ENCODE measurements around the gene GPR142. TPM values are rescaled to one million over a fixed set of nuclear protein-coding genes. Genes with fewer than 3 reads are reported as not detected.

GPR142 gene
- not detected in 2 replicates for polyA plus RNA-seq

DNA sequence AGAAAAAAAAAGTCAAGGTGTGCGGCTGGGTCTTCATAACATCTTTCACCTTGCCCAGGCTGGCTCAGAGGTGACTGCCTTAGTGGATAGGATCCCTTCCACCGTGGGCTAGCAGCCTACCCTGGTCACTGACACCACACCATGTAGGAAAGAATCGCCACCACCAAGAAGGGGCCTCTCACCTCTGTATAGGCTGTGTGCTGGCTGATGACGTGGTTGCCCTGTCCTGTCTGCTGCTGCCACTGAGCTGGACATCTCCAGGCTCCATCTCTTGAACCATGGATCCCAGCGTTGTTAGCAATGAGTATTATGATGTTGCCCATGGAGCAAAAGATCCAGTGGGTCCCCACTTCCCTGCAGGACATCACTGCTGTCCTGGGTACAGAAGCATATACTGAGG, at the start of gene GPR142:
TSS of gene GPR142 (plus strand) at position 301 of the 400 bp plus-strand sequence. CDS start 2,035 bp downstream, outside the sequence.

GRCh38 chr17:74325743-74326379, 41.4 kb upstream of the GPR142 start, which contains the start of gene KIF19:
KIF19 (plus strand) TSS chr17:74326226; CDS start chr17:74326350, 124 bp downstream.

DNA sequence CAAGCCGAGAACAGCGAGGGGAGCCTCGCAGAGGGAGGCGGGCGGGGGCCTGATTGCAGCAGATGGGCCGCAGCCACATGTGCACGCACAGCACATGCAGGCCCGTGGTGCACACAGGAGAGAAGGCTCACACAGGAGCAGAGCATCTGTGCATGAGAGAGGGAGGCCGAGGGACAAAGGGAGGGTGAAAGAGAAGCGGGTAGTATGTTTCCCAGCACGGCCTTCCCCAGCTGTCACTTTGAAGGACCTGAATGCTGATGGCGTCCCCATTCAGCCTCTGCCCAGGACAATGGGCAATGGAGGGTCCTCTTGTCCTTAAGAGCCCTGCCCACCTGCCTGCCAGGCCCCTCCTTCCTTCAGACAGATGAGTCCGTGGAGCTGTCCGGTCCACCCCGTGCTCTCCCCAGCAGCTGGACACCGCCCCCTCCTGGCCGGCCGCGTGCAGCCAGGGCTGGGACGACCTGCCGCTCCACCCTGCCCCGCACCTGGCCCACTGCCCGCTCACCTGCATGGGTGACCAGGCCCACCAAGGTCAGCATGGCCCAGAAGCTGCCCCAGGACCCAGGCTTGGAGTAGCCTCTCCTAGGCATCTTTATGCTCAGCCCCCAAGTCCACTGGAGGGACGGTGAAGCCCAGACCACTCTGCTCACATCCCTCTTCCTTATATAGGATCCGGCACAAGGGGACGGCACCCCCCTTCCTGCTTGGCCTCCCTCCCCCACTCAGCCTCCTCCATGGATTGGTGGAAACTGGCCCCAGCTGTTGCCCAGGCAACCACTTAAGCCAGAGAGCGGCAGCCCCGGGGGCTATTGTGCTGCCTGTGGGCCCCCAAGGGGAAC, 5.9 kb upstream of the GPR142 start, which contains the start of gene BTBD17:
TSS of gene BTBD17 (minus strand) at position 639 of the 839 bp plus-strand sequence. CDS start at position 590, 49 bp downstream.

Other genes starting within 250 kb of the GPR142 start
- 1,171 and 1,172 TPM in 2 replicates for gene RPL38, start 163.8 kb upstream of the GPR142 start, polyA plus RNA-seq
- gene TTYH2, start 153.9 kb upstream of the GPR142 start, polyA plus RNA-seq = not detected in 2 replicates
- not detected in 2 replicates for gene DNAI2, start 93.3 kb upstream of the GPR142 start, polyA plus RNA-seq
- gene KIF19, start 41.3 kb upstream of the GPR142 start, polyA plus RNA-seq = not detected in 2 replicates
- gene BTBD17, start 5.6 kb upstream of the GPR142 start, polyA plus RNA-seq = 1.0 and 2.3 TPM in 2 replicates
- gene GPRC5C, start 64.6 kb downstream of the GPR142 start, polyA plus RNA-seq = 2.0 and 2.9 TPM in 2 replicates
- not detected in 2 replicates for gene CD300A, start 99.1 kb downstream of the GPR142 start, polyA plus RNA-seq
- gene CD300LB, start 164.0 kb downstream of the GPR142 start, polyA plus RNA-seq = not detected in 2 replicates
- not detected in 2 replicates for gene CD300C, start 178.6 kb downstream of the GPR142 start, polyA plus RNA-seq
- not detected in 2 replicates for gene CD300H, start 200.0 kb downstream of the GPR142 start, polyA plus RNA-seq
- not detected in 2 replicates for gene CD300LD, start 224.8 kb downstream of the GPR142 start, polyA plus RNA-seq